Inflammatory macrophage treated with lipopolysaccharide for 1 hour (primary cell): ENCODE measurements around the gene DNAH2.

ENCODE experiments used
- DNase-seq, 2 donors: peaks; one replicate each; pipeline ENCODE4 v3.0.0-alpha.2; 2020 to 2022

The DNAH2 gene

DNA sequence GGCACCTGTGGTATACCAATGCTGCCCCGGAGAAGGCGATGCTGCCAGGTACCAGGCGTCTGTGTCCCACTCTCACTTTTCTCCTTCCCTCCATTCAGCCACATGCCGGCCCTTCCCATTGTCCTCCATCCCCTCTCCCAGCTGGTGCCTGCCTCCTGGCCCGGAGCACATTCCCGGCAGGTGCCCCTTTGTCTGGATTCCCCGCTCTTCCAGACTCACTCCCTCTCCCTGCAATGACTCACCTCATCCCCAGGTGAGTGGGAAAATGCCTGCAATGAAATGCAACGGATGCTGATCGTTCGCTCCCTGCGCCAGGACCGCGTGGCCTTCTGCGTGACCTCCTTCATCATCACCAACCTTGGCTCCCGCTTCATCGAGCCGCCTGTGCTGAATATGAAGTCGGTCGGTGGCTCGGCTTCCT is 106.0 kb downstream of the DNAH2 start:
- no peak for DNase-seq

DNA sequence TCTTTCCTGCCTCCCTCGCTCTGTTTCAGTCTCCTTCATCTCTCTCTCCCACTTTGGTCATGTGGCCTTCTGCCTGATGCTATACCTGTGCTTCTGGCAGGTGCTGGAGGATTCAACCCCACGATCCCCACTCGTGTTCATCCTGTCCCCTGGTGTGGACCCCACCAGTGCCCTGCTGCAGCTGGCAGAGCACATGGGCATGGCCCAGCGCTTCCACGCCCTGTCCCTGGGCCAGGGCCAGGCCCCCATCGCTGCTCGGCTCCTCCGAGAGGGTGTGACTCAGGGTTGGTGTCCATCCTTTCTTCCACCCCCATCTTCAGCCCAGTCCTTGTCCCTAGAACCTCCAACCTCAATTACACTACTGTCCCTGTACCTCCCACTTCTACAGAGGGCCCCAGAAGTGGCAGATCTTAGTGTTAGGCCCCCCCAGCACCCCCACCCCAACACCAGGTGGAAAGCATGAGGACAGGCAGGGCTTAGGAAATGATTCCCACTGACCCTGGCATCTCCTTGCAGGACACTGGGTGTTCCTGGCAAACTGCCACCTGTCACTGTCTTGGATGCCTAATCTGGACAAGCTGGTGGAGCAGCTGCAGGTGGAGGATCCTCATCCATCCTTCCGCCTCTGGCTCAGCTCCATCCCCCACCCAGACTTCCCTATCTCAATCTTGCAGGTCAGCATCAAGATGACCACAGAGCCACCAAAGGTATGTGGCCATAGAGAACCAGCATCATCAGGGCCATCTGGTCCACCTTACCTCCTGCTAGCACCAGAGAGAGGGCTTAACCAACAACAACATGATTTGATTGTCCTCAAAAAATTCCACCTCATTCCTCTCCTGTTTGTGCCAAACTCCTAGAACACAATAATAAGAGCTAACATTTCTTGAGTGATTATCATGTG is 106.7 kb downstream of the DNAH2 start:
- DNase-seq, result no peak

DNA sequence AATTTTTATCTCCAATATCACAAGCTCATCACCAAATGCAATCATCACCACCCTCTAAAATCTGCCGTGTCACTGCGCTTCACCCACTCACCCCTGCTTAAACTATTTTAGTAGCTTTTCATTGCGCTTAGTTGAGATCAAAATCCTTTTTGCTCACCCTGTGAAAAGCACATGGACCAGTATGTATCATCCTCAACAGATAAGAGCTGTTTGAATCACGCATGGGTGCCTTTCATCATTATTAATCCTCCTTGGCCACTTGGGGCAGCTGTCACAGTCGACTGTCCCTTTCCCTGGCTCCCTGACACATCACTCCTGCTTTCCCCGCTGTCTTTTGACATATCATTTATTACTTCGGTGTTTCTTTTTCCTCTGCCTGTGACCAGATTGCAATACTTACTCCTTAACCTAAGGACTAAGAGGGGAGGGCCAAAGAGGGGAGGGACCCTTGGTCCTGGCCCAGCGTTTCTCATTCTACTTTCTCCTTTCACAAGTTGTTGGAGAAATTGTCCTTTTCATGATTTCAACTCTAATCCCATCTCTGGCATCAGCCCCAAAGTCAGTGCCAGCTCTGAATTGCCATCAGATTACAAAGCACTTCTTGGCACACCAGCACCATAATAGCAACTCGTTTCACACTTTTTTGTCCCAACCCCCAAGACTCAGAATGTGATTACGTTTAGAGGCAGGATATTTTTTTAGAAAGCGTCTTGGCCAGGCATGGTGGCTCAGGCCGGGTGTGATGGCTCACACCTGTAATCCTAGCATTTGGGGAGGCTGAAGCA is 107.9 kb downstream of the DNAH2 start:
- peak; percentile 29 to 37 for DNase-seq

DNA sequence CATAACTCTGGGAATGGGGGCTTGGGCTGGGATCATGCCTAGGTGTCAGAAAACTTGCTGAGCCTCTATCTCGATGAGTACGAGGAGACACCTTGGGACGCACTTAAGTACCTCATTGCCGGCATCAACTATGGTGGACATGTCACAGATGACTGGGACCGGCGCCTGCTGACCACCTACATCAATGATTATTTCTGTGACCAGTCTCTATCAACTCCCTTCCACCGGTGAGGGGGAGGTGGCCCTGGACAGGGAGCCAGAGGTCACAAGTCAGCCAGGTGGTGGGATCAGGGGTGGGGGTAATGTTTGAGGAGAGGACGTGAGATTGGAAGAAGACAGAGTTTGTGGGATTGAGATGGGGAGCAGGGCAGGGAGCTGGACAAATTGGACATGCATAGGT is 113.1 kb downstream of the DNAH2 start:
- DNase-seq, result no peak

DNA sequence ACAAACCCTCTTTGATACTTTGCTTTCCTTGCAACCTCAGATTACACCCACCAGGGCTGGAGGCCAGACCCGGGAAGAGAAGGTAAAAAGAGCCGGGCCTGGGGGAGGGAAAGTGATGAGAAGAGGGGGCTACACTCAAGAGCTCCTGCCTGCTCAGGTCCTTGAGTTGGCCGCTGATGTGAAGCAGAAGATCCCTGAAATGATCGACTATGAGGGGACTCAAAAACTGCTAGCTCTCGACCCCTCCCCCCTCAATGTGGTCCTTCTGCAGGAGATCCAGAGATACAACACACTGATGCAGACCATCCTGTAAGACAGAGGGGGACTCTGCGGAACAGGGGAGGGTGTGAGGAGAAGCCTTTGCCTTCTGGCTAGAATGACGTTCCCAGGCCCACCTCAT is 113.7 kb downstream of the DNAH2 start:
- DNase-seq, result no peak

DNA sequence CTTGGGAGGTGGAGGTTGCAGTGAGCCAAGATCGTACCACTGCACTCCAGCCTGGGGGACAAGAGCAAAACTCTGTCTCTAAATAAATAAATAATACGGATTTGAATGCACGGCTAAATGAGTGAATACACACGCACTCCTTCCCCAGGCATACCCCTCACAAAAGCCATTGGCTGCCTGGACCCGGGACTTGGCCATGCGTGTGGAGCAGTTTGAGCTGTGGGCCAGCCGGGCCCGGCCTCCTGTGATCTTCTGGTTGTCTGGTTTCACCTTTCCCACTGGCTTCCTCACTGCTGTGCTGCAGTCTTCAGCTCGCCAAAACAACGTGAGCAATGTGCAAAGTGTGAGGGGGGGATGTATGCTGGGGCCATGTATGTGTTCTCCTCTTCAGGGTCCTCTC is 114.9 kb downstream of the DNAH2 start:
- no peak for DNase-seq

DNA sequence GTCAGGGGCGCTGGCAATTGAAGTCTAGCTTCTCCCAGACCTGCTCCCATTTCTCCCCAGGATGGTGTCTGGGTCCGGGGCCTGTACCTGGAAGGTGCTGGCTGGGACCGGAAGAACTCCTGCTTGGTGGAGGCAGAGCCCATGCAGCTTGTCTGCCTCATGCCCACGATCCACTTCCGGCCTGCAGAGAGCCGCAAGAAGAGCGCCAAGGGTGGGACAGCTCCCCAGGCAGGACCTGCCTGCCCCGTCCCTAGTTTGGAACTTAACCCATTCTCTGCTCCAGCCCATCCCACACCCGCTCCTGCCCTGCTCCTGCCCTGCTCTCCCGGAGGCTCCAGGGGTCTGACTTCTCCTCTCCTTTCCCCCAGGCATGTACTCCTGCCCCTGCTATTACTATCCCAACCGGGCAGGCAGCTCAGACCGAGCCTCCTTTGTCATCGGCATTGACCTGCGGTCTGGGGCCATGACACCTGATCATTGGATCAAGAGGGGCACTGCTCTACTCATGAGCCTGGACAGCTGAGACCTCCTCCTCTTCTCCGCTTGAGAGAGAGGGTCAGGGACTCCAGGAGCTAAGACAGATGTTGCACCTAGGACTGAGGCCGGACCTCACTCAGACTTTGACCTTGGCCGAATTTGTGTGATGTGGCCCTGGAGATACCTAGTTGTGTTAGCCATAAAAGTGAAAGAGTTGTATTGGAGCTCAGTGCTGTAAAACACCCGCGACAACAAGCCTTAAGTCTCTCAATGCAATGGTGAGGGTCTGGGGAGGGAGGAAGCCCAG is 115.7 kb downstream of the DNAH2 start:
- no peak for DNase-seq

DNA sequence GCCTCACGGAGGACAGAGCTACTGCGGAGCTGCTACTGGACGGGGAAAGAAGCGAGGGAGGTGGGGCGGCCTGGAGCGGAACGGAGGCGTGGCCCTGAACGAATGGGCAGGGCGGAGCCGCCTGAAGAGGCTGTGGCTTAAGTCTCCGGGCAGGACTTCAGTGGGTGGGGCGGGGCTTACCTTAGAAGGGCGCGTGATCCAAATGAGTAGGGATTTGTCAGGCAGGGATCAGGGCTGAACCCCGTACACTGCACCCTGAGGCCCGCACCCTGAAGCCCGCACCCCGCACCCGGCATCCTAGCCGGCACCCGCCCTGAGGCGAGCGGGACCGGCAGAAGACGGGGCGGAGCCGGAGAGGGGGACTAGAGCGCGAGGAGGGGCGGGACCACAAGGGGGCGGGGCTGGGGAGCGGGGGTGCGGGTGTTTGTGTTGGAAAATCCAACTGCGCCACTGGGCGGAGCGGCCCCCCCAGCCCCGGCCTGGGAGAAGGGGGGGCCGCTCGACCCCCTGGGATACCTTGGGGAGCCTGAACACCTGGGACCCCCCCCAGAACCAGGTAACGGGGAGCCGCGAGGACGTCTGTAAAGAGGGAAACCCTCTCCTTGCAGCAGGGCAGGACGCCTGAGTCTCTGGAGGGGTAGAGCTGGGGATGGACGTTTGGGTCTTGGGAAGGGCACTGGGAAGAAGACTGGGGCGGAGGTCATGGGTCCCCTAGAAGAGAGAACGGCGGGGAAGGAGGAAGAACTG is 116.4 kb downstream of the DNAH2 start, which contains the start of gene KDM6B:
KDM6B (plus strand) TSS at position 423 of the 747 bp plus-strand sequence. CDS start 11,338 bp downstream, outside the sequence.
- peak; percentile 91 to 92 for DNase-seq

DNA sequence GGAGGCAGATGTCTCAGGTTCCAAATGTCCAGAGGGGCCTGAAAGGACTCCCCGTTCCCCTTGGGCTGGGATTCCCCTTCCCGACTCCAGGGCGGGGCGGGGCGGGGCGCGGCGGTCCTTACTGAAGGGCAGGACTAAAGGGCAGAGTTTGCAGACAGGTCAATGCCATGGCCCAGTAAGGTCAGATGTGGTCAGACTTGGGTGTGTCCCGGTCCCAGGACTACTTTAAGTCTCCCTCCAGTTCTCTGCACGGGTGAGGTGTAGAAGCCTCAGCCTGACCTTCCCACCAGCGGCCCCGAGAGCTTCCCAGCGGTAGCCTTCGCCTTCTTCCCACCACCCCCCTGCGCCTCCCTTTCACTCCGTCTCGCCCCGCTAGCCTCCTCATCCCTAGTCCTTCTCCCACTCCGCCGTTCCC is 117.0 kb downstream of the DNAH2 start:
- peak; percentile 84 to 91 for DNase-seq

DNA sequence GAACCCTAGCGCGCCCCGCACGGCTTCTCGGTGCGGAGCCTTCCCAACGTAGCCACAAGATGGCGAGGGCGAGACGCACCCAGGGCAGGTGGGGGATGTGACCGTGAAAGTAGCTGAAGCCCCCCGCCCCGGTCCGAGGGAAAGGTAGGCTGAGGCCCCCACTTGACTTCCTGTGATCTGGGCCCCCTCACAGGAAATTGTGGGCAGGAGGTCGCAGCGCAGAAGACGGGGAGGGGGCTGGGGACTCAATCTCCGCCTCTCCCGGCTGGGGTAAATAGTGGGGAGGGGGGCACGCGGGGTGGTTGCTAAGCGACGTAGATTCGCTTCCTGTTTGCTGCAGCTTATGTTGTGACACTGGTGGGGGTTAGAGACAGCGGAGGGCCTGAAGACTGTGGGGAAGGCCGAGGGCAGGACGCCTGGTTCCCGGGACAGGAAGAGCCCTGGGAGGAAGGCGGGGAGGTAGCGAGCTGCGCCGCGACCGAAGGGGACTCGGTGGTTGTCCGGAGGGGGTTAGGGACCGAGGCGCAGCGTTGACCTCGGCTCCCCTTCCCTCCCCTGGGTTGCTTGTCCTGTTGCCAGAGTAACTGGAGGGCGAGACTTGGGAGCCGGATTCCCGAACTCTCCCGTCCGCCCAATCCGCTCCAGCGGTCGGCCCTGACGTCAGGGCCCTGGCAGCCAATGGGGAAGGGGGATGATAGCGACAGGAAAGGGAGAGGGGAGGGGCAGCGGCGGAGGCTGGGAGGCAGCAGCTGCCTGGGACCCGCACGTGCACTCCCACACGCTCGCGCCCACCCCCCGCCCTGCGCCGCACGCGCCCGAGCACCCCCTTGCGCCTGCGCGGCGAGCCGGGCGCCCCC is 117.6 kb downstream of the DNAH2 start:
- DNase-seq, result peak; percentile 90 to 93

DNA sequence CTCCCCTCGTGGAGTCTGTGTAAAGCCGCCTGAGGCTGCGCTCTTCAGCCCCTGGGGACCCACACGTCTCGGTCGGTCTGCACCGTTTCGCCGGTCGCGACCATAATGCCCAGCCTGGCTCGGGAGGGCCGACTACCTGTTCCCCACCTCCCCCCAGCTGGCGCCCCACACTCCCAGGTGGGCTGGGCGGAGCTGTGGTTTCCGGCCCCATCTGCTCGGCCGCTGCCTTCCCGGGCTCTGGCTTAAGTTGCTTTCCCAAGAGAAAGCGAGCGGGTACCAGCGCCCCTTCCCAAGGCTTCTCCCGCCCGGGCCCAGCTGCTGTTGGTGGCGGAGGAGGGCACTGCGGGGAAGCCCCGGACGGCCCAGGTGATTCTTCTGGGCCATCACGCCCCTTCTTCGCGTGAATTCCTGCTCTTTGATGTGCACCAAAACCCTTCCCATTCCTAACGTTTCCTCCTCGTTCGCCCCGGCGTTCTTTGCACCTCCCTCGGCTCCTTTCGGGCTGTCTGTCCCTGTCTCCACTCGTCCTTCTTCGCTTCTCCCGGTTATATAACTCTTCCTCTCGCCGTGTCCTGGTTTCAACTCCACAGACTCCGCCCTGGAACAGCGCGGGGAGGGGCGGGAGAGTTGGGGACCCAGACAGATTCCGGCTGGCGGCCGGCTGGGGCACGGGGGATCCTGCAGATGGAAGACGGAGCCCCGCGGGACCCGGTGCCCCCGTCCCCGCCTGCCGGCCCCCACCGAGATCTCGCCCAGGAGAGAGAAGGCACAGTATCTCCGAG is 118.5 kb downstream of the DNAH2 start:
- peak in 1 of 2 donors; percentile 36 for DNase-seq

DNA sequence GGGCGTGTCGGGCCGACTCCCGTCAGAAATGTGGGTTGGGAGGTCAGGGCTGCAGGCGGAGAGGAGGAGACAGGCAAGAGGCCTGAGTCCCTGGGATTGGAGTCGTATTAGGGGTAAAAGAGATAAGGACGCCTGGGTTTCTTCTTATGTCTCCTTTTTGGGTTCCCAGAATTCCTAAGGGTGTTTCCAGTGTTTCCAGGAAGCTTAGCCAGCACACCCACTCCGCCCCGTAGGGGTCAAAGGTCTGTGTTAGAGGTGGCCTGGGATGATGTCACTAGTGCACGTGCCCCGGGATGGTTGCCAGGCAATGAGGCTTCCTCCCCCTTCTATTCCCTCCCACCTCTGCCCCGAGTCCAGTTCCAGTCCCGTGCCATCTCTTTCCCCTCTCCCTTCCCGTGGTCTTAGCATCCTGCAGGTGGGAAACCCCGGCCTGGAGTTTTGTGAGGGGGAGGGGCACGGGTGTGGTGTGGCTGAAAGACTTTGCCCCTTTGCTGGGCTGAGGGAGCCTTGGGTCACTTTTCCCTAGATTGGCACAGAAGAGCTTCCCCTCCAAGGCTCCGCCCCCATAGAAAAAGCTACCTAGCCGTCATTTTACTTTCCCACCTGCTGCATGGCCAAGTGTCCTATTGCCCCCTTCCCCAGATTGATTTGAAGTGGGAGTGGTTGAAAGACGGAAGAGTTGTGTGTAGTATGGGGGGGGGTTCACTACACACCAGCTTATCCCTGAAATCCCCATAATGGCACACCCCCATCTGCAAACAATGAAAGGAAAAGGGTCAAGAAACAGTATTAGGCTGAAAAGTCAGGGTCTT is 119.3 kb downstream of the DNAH2 start:
- DNase-seq, result peak; percentile 91

DNA sequence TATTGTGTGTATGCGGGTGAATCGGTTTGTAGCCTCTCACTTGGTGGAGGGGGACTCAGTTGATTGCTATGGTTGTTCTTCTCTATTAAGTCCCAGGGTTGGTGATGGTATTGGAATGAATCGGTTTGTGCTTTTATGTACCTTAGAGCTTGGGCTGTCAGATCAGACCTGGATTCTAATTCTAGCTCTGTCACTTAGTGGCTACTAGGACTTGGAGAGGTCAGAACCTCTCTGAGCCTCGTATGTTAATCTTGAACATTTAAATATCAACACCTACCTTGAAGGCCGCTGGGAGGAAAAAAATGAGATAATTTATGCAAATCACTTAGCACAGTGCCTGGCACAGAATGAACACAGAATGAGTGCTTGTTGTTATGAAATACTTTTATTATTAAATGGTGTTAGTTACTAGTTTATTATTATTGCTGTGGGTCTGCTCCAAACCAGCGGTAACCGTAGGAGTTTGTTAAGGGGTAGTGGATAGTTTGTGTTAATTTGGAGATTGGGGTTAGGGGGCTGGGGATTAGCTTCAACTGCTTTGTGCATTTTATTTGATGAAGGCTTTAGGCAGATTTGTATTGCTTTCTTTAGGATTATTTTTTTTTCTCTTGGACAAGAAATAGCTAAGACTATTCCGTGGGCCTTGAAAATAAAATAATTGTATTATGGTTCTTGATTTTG is 120.0 kb downstream of the DNAH2 start:
- peak; percentile 65 to 70 for DNase-seq

DNA sequence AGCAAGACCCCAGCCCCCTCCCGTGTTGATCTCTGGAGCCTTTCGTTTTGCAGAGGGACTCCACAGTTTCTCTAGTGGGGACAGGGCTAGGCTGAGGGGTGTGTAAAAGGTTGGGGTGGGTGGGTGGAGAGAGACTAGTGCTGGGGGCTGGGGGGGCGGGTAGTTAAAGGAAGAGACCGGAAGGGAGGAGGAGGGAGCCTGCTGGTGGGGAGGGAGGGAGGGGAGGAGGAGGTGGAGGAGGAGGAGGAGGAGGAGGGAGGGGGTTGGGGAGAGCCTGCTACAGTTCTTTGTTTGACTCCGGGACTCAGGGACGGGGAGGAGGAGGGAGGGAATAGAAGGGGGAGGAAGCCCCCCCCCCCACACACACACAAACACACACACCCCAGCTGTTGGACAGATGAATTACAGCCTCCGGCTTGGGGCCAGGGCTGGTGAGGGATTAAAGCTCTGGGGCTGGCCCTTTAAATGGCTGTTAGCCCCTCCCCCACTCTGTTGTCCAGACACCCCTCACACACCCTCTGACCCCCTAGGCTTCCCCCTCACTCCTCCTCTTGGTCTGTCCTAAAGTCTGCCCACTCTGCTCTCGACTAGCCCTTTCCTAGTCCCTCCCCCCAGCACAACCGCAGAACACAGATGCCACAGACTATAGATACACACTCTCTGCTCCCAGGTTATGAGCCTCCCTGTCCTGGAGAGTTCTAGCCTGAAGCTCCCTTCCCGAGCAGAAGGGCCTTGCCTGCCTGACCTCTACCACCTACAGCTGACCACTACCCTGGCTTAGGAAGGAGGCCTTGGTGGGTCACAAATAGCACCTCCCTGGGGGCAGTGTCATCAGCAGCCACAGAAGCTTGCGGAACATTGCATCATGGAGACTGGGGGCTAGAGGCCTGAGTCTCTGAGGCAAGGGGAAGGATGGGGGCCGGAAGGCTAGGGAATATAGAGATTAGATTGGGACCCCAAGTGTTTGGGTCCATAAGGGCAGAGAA is 120.8 kb downstream of the DNAH2 start:
- peak; percentile 17 to 23 for DNase-seq

DNA sequence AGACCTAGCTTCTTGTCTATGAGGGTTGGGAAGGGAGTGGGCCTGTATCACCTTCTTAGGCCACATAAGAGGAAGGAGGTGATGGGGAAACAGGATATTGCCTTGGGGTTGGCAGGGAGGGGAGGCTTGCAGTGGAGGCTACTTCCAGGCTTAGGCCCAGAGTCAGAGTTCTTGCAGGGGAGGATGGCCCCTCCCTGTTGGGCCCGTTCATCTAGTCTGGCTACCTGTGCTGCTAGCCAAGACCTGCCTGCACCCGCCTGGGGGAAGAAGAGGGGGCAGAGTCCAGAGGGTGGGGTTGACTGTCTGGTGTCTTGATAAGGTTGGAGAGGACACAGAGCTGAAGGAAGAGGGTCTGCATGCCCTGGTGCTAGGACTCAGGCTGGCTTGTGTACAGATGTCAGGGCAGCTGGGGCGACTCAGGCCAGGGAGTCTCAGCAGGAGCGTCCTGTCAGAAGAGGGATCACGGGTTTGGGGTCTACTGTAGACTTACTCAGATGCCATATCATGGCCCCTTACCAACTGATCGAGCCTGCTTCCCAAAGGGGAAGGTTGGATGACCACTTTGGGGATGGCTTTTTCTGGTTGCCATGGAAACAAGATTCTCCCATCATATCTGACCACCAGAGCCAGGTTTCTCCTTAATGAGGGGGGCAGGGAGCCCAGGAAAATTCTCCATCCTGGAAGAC is 121.8 kb downstream of the DNAH2 start:
- peak; percentile 50 to 66 for DNase-seq

DNA sequence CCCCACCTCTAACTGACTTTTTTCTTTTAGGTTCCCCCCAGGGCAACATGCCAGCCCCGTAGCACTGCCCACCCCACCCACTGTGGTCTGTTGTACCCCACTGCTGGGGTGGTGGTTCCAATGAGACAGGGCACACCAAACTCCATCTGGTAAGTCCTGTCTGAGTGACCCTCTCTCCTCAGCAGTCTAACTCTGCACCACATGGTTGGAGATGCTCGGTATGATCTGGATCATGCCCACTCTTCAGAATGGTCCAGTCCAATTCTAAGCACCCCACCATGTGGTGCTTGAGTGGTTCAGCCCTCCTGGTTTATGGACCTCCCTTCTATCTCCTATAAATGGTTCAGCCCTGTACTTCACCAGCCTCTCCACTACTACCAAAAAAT is 122.3 kb downstream of the DNAH2 start:
- DNase-seq, result peak; percentile 17 to 25

DNA sequence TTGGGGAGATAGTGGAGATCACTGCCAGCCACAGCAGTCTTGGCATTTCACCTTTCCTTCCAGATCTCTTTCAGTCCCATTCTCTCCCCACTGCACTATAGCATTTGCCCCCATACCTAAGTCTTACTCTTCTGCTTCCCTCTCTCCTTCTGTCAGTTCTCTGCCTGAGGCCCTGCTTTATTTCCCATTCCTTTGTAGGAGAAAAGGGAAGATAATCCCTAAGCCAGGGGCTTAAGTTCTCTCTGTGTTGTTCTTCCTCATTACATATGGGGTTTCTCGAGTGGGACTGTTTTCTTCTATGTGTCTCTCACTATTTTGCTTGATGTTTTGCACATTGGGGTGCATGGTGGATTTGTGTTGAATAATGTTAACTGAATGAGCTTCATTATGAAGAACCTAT is 122.9 kb downstream of the DNAH2 start:
- DNase-seq, result no peak
